GM12873 (cell line): ENCODE measurements around the gene ATP5F1D.

Source experiments
- TF ChIP-seq, protein P1 (sequence below): IDR thresholded peaks from 2 replicates; pipeline ENCODE4 v1.5.1; 2012; ENCODE audit warnings: low read depth, mild to moderate bottlenecking, moderate library complexity, low read length, control low read depth; ENCODE audit not compliant: insufficient read depth; ENCODE audit errors: missing control alignments

ATP5F1D gene

GRCh38 chr19:1285737-1286360 is 44.3 kb downstream of the ATP5F1D start, which contains the start of gene EFNA2:
Gene EFNA2 (plus strand): TSS chr19:1285873. CDS start chr19:1286169, 296 bp downstream.
- TF ChIP-seq, protein P1, sequence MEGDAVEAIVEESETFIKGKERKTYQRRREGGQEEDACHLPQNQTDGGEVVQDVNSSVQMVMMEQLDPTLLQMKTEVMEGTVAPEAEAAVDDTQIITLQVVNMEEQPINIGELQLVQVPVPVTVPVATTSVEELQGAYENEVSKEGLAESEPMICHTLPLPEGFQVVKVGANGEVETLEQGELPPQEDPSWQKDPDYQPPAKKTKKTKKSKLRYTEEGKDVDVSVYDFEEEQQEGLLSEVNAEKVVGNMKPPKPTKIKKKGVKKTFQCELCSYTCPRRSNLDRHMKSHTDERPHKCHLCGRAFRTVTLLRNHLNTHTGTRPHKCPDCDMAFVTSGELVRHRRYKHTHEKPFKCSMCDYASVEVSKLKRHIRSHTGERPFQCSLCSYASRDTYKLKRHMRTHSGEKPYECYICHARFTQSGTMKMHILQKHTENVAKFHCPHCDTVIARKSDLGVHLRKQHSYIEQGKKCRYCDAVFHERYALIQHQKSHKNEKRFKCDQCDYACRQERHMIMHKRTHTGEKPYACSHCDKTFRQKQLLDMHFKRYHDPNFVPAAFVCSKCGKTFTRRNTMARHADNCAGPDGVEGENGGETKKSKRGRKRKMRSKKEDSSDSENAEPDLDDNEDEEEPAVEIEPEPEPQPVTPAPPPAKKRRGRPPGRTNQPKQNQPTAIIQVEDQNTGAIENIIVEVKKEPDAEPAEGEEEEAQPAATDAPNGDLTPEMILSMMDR: no peak

DNA sequence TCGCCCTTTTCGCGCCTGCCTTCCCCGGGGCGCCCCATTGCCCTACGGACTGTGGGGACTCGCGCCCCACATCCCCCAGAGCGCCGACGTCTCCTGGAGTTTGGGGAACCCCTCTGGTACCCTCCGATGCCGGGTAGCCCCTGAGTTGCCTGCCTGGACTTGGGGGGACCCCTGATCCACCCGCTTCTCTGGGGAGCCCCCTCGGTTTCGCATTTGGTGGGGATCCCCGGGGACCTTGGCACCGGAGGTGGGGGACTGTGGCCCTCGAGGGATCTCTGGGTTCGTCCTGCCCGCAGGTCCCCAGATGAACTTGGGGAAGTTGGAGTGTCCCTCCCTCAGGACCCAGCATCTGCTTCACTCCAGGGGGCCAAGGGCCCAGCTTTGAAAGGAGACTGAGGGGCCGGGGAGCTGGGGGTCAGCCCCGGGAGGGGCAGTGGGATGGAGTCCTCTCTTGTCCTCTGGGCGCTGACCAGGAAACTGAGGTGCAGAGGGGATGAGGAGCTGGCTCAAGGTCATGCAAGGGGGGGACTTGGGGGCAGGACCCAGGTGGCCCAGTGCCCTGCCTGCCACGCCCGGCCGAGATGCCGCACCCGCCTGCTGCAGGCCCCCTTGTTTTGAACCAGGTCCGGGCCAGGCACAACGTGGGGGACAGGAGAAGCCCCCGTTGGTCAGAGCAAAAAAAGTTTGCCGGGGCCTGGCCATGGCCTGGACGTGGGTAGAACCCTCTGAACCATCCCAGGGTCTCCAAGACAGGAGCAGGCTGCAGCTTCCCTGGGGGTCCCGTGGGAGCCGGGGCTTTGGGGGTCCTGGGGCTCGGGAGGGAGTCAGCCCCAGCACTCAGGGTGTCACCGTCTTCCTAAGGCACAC is 45.2 kb downstream of the ATP5F1D start:
- TF ChIP-seq, protein P1: no peak

DNA sequence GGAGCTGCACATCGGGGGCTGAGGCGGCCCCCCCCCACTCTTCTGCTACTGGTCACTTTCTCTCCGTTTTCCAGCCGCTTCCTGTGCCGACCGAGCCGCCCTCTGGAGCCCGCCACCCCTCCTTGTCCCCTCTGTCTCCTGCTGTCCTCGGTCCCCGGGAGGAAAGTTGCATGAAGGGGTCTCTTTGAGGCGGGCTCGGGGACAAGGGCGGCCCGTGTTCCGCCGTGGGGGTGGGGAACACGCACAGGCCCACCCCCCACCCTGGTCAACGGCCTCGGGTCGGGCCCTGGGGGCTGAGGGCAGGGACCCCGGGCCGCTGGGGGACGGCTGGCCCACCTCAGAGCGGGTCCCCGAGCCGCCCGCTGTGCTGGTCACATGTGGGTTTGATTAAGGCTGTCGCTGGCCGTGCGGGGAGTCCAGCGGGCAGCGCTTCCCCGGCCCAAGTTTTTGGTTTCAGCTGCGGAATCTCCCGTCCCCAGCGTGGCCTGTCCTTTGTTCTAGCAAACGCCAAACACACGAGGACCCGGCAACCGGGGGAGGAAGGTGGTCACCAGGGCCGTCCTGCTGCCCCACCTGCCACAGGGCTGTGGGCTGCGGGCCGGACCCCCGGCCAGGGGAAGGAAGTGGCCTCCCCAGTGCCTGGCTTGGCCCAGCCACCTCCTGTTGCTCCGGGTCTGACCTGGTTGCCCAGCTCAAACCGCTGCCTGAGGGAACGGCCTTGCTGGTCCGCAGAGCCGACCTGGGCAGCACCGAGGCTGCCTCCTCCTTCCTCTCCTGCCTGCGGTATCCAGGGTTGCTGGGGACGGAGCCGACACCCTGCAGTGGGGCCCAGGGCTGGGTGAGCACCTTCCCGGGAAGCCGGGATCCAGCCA is 46.0 kb downstream of the ATP5F1D start:
- TF ChIP-seq, protein P1: no peak

- TF ChIP-seq, protein P1: no peak
Observed at GRCh38 chr19:1288226-1288612, 46.7 kb downstream of the ATP5F1D start.

GRCh38 chr19:1288833-1289685 is 47.5 kb downstream of the ATP5F1D start:
- TF ChIP-seq, protein P1: no peak

GRCh38 chr19:1289686-1290025 is 48.1 kb downstream of the ATP5F1D start:
- TF ChIP-seq, protein P1: no peak
